ENCODE results near the gene ALDH7A1. TPM values are rescaled to one million over a fixed set of nuclear protein-coding genes. Genes with fewer than 3 reads are reported as not detected.

The ALDH7A1 gene
- total RNA-seq, 1 experiment from 2014 or later, result 31.5 TPM

Other genes with a start within 250 kb of the ALDH7A1 start
- 0.52 TPM in 1 of 2 replicates, not detected in the other for gene GRAMD2B, start 171.8 kb downstream of the ALDH7A1 start, total RNA-seq (2014; rRNA removed; shearing (Covaris generic))
- 75.1 and 90.0 TPM in 2 replicates for gene PHAX, start 5.7 kb upstream of the ALDH7A1 start, total RNA-seq (2014; rRNA removed; shearing (Covaris generic))
- gene LMNB1, start 181.9 kb upstream of the ALDH7A1 start, total RNA-seq (2014; rRNA removed; shearing (Covaris generic)), result 138 and 151 TPM in 2 replicates